Subcutaneous adipose tissue (tissue), 4 donors: ENCODE measurements around the gene CNTN1. TPM values are rescaled to one million over a fixed set of nuclear protein-coding genes. Genes with fewer than 3 reads are reported as not detected.

ENCODE experiments used
- CTCF ChIP-seq: fragments of 450-650 bp; IDR thresholded peaks from one replicate; pipeline ENCODE4 v1.5.1; 2016; ENCODE audit warnings: low read depth, mild to moderate bottlenecking, control low read depth, antibody characterized with exemption, moderate library complexity
- total RNA-seq, 4 donors: library from RNA; depleted of rRNA; stranded (reverse); fragments of >200 nt; gene quantifications; one replicate each; pipeline ENCODE4 v1.1.0, GENCODE V29; 2016

Gene CNTN1
- total RNA-seq, 4 donors from 2014 or later: 0.57 to 2.2 (median 1.0) TPM

- no peak for TF ChIP-seq CTCF
These were observed 300.9 kb downstream of the CNTN1 start for GRCh38 chr12:40993158-40993557.

GRCh38 chr12:40996091-40996490, 303.9 kb downstream of the CNTN1 start:
- TF ChIP-seq CTCF: no peak

- TF ChIP-seq CTCF: no peak
These were observed 307.0 kb downstream of the CNTN1 start for GRCh38 chr12:40999210-40999609.

GRCh38 chr12:41008472-41008871, 316.2 kb downstream of the CNTN1 start:
- no peak for TF ChIP-seq CTCF

- TF ChIP-seq CTCF: no peak
These were observed 319.7 kb downstream of the CNTN1 start for GRCh38 chr12:41011939-41012338.

- TF ChIP-seq CTCF: no peak
These were observed 321.8 kb downstream of the CNTN1 start for GRCh38 chr12:41013881-41014642.

GRCh38 chr12:41014643-41015020, 322.4 kb downstream of the CNTN1 start:
- no peak for TF ChIP-seq CTCF
